SIG-M5 treated with dmso at 0.1 percent for 504 hours (cell line): Measurements from ENCODE around the gene PRM3.
"Not testable (repeated sequence)": the region's sequence is repeated elsewhere in the genome, so short reads cannot be mapped to it uniquely, and the experiment has no call there.

ENCODE experiments used
- DNase-seq: peaks from one replicate; lab custom pipeline; 2025; ENCODE audit not compliant: unreplicated experiment; lab: John Stamatoyannopoulos, UW

The PRM3 gene

DNA sequence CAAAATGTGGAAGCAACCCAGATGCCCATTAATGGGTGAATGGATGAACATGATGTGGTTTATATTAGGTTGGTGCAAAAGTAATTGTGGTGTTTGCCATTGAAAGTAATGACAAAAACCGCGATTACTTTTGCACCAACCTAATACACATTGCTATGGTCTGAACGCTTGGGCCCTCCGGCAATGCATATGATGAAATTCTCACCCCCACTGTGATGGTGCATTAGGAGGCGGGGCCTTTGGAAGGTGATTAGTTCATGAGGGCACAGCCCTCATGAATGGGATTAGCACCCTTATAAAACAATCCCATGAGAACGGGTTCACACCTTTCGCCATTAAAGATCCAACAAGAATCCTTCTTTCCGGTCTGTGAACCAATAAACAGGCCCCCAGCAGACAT lies 33.0 kb upstream of the PRM3 start:
- DNase-seq, result no peak

DNA sequence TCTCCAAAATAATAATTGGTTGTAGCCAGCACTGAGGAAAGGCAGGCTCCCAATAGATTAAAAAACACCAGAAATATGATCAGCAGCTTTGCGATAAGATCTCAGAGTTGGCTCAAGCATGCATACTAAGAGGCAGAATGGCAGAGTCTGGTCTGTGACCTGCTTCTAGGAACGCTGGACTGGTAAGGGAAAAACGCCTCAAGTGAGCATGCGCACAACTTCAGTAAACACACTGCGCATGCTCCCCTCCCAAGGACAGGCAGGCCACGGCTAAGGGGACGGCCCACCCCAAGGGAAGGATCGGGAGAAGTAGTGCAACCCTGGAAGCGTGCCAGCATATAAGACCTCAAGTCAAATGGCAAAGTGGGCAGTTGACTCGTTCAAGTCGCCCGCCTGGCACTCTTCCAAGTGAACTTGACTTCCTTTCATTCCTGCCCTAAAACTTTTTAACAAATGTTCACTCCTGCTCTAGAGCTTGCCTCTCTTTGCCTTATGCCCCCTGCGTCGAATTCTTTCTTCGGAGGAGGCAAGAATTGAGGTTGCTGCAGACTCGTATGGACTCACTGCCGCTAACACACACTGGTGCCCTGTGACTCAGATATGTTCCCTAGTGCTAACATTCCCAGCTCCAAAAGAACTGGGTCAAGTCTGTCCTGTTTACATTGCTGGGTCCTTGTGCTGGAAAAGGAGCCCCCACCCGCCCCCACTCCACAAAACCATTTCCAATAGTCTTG lies 30.1 kb upstream of the PRM3 start:
- peak; percentile 39 for DNase-seq

DNA sequence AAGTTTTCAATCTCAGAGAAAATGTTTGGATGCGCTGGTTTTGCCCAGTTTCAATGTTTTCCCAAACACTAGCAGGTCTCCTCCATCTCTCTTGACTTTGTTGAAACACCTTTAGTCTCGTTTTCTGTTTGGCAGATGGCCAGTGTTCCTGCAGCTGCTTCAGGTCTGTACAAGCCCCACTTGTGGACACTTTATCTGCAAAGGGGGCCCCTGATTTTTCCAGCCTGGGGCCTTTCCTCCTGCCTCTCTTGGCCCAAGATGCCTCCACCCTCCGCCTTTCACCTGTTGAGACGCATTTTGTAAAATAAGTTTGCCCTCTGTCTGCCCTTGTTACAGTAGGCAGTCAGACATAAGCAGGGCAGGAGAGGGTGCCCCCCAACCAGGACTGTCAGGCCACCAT lies 29.5 kb upstream of the PRM3 start:
- no peak for DNase-seq

DNA sequence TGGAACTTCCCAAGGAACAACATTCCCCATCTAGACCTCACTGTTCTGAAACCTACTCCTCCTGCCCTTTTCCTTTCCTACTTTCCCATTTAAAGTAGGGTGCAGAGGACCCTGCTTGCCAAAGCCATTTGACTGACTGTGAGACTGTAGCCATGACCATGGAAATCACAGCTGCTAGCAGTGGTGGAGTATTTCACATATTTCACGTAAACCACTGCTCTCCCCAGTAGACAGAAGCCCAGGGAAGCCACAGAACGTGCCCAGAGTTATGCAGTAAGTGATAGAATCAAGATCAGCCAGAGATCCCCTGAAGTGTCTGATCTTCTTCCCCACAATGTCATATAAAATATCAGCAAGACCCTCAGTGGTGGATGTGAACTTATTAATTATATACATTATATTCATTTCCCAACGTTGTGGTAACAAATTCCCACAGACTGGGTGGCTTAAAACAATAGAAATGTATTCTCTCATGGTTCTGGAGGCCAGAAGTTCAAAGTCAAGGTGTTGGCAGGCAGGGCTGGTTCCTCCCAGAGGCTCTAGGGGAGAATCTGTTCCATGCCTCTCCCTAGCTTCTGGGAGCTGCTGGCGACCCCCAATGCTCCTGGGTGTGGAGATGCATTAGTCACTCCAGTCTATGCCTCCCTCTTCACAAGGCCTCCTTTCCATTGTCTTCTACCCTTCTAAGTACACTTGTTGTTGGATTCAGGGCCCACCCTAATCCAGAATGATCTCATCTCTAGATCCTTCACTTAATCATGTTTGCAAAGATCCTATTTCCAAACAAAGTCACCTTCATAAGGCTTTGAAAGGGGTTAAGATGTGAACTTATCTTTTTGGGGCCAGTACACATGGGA lies 28.4 kb upstream of the PRM3 start:
- DNase-seq, result no peak

DNA sequence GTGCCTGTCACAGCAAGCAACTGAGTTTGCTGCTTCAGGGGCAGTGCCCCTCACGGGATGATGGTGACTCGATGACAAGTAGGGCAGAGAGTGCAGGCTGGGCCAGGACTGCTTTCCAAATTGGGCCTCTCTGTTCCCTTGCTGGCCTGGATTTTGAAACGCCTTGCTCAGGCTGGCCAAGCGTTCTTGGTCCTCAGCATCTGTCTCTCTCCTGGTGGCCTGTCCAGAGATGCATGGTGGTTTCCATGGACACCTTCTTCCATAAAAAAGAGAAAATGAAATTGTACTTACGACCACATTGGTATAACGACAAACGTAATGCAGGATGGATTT lies 27.1 kb upstream of the PRM3 start:
- no peak for DNase-seq

DNA sequence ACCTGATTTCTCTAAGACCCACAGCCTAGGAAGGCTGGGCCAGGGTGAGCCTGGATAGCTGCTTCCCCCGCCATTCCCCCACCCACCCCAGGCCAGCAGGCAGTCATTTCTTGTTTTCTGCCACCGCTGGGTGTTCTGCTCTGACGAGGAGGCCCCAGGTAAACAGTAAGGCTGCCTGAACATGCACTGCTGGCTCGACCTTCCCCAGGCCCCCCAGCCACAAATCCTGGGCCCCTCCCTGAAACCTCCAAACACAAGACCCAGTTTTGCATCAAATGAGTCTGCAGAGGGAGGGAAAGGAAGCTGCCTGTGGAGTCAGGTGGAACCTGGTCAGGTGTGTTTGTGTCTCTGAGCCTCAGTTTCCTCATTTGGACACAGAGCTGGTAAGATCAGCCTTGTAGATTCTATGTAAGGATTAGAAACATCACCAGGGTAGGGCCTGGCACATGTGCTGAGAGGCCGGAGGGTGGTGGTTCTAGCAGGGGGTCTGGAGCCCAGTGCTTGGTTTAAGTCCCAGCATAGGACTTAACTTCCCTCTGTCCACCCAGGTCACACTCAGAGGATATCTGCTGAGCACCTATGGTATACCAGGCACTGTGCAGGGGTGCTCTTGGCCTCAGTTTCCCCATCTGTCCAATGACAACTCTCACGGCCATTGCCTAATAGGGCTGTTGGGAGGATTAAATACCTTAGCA lies 26.6 kb upstream of the PRM3 start:
- DNase-seq, result no peak

DNA sequence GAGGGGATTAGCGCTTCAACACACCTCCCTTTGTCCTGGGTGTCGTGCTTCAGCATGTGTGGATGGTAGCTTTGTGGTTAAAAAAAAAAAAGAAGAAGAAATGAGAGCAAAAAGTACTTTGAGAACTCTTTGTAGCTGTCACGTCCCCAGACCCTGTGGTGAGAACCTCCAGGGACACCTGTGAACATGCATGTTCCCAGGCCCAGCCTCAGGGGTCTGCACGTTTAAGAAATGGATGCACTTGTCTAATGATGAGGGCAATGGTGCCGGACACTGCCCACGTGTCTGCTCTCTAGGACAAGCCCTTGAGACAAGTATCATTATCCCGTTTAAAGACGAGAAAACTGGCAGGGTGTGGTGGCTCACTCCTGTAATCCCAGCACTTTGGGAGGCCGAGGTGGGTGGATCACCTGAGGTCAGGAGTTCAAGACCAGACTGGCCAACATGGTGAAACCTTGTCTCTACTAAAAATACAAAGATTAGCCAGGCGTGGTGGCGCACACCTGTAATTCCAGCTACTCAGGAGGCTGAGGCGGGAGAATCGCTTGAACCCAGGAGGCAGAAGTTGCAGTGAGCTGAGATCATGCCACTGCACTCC lies 25.6 kb upstream of the PRM3 start:
- DNase-seq, result not testable (repeated sequence)

DNA sequence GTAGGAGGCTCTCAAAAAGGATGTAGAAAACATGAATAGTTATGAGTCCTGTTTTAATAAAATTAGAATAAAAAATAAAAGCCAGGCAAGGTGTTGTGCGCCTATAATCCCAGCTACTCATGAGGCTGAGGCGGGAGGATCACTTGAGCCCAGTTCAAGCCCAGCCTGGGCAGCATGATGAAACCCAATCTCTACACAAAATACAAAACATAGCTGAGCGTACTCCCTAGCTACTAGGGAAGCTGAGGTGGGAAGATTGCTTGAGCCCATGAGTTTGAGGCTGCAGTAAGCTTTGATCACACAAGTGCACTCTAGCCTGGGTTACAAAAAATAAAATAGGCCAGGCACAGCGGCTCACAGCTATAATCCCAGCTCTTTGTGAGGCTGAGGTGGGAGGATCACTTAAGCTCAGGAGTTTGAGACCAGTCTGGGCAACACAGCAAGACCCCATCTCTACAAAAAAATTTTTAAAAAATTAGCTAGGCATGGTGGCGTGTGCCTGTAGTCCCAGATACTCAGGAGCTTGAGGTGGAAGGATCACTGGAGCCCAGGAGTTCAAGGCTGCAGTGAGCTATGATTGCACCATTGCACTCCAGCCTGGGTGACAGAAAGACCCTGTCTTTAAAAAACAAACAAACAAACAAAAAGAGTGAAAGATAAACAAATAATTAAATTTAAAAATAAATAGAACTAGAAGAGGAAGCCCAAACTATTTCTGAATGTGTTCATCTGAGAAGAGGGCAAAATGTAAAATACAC lies 24.9 kb upstream of the PRM3 start:
- DNase-seq, result no peak

DNA sequence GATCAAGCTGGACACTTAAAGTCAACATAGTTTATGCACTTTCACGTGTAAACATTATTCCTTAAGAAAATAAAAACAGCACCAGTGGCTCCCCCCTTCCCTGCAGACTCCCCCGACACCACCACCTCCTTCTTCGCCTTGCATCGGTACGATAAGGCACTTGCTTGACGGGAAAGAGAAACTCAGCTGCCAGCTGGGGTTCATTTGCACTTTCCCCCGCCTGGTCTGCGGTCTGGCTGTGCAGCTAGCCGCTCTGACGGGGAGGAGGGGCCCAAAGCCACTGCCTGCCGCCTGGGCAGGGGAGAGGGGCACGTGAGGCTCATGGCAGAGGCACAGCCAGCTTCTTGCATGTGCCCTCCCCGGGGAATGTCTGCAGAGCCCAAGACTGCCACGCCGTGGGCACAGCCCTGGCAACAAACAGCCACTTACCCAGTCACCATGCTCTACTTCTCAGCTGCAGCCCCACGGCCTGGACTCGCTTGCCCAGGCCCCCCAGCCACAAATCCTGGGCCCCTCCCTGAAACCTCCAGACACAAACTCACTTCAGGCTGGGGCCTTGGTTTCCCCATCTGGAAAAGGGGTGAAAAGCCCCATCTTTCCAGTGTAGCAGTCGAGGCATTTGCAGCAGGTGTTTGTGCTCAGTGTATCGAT lies 24.2 kb upstream of the PRM3 start:
- peak; percentile 20 for DNase-seq

DNA sequence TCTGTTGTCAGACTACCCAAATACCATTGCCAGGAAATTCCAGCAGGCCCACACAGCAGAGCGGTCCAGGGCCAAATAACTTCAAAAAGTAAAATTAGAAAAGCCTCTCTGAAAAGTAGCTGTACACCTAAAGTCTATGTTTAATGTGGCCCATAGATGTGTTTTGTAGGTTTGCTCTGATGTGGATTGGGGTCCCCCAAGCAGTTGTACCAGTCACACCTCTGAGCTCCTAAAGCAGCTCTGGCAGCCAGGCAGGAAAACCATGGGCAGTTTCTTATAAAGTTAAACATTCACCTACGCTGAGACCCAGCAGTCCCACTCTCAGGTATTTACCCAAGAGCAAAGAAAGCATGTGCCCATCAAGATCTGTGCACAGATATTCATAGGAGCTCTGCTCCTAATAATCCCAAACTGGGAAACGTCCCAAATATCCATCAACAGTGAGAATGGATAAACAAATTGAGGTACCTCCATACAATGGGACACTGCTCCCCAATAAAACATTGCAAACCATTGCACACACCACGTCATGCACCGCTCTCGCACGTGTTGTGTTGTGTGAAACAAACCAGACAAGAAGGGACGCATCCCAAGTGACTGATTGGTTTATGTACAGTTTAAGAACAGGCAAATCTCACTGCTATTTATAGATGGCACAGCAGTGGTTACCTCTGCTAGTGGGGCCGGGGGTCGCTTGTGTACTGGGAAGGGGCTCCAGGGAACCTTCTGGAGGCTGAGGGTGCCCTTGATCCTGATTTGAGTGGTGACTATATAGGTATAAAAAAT lies 23.5 kb upstream of the PRM3 start:
- no peak for DNase-seq

DNA sequence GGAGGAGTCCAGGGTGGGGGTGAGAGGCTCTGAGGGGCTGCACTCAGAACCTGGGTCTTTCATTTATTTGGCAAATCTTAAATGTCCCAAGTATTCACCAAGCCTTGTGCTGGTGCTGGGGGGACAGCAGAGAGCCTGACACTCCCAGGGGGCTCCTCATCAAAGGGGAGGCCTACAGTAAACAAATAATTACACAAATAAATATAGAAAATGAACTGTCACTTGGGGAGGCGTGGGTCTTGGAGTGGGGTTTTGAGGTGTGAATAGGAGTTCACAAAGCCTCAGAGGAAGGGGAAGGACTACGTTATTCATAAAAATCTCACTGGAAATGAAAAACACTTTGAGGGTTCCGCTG lies 22.9 kb upstream of the PRM3 start:
- no peak for DNase-seq

DNA sequence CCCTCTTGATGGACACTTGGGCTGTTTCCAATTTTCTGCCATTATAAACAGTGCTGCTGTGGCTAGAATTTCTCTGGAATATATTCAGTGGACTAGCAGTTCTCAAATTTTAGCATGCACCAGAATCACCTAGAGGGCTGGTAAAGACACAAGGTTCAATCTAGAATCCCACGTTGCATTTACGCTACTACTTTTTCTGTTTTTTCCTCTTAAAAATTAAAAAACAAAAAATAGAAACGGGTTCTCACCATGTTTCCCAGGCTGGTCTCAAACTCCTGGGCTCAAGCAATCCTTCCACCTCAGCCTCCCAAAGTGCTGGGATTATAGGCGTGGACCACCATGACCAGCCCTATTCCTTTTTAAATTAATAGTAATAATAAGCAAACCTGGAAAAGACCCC lies 22.2 kb upstream of the PRM3 start:
- no peak for DNase-seq

DNA sequence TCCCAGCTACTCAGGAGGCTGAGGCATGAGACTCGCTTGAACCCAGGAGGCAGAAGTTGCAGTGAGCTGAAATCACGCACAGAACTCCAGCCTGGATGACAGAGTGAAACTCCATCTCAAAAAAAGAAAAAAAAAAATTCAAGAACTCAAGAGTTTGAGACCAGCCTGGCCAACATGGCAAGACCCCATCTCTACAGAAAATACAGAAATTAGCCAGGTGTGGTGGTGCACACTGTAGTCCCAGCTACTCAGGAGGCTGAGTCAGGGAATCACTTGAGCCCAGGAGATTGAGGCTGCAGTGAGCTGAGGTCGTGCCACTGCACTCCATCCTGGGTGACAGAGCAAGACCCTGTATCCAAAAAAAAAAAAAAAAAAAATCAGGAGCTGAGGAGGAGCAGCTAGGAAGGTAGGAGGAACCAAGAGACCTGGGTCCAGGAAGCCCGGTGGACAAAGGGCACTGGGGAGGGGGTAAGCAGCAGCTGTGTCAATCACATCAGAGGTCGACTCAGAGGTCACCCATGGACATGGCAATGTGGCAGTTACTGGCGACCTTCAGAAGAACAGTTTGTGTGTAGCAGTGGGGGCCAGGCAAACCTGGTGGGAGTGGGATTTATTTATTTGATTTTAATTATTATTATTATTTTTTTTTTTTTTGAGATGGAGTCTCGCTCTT lies 18.8 kb upstream of the PRM3 start:
- no peak for DNase-seq

DNA sequence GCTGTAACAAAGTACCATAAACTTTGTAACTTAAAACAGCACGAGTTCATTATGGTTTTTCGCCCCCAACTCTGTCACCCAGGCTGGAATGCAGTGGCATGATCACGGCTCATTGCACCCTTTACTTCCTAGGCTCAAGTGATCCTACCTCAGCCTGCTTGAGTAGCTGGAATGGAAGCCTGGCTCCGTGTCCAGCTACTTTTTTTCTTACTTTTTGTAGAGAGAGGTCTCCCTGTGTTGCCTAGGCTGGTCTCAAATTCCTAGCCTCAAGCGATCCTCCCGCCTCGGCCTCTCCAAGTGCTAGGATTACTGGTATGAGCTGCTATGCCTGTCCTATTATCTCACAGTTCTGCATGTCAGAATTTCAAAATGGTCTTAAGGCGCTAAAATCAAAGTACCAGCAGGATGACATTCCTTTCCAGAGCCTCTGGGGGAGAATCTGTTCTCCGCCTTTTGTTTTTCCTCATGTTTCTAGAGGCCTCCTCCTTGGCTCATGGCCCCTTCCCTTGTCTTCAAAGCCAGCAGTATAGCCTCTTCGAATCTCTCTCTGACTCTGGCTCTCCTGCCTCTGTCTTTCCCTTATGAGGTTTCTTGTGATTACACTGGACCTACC lies 17.8 kb upstream of the PRM3 start:
- no peak for DNase-seq

DNA sequence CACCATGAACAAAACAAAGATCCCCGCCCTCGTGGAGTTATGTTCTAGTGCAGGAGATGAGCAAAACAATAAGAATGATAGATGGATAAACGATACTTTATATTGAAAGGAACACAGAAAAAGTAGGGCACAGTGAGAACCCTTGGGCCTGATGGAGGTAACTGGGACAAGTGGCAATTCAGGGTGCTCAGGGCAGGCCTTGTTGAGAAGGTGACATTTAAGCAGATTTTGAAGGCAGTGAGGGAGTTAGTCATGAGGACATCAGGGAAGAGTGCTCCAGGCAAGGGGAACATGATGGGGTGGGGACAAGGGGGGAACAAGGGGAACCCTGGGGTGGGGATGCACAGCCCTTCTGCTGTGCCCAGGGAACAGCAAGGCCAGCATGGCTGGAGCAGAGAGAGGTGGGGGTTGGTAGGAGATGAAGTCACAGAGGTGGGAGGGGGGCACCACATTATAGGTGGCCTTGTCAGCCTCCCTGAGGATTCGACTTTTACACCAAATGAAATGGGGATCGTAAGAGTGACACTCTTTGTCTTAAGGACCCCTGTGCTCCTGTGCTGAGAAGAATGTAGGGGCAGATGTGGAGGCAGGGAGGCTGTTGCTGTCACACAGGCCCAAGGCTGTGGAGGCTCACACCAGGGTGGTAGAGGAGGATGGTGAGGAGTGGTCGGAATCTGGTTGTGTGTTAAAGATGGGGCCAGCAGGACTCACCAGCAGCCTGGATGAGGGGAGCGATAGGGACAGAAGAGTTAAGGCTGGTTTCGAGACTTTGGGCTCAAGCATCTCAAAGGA lies 16.9 kb upstream of the PRM3 start:
- no peak for DNase-seq

DNA sequence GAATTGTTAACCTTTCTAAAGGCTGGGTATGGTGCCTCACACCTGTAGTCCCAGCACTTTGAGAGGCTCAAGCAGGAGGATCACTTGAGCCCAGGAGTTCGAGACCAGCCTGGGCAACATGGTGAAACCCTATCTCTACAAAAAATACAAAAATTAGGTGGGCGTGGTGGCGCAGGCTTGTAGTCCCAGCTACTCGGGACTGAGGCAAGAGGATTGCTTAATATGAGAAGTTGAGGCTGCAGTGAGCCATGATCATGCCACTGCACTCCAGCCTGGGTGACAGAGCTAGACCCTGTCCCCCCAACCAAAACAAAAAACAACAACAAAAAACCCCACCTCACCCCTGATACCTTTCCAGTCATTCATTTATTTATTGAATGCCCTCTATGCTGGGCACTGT lies 16.3 kb upstream of the PRM3 start:
- not testable (repeated sequence) for DNase-seq

DNA sequence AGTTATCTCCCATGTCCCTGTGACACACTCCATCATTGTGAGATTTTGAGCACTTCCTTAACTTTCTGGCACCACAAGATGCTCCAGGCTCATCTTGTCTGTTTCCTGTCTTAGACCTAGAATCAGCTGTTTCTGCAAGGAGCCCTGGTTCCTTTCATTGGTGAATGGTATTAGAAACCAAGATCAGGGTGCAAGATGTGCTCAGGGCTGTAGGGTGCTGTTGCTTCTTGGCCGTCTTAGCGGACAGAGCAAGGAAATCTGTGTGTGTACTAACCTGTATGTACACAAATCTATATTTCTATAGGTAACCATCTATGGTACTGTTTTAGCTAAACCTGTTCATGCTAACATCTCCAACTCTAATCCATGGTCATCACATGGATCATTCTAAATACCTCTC lies 15.8 kb upstream of the PRM3 start:
- DNase-seq, result no peak

DNA sequence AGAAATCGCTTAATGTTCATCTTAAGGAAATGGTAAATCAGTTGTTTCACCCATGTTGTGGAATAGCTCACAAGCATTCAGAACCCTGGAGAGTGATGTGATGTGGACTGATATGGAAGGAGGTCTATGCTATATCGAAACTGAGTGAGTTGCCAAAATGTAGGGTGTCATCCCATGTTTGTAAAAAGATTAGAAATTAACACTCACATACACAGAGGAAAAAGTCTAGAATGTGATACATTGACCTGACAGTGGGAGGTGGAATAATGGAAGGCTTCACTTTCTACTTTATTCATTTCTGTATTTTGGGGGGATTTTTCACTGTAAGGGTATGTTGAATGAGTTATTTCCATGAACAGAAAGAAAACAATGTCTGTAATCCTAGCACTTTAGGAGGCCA lies 12.4 kb upstream of the PRM3 start:
- DNase-seq, result no peak
